ENCODE measurements around the gene NEO1.
"Not testable (repeated sequence)": the region's sequence is repeated elsewhere in the genome, so short reads cannot be mapped to it uniquely, and the experiment has no call there.

Gene NEO1

DNA sequence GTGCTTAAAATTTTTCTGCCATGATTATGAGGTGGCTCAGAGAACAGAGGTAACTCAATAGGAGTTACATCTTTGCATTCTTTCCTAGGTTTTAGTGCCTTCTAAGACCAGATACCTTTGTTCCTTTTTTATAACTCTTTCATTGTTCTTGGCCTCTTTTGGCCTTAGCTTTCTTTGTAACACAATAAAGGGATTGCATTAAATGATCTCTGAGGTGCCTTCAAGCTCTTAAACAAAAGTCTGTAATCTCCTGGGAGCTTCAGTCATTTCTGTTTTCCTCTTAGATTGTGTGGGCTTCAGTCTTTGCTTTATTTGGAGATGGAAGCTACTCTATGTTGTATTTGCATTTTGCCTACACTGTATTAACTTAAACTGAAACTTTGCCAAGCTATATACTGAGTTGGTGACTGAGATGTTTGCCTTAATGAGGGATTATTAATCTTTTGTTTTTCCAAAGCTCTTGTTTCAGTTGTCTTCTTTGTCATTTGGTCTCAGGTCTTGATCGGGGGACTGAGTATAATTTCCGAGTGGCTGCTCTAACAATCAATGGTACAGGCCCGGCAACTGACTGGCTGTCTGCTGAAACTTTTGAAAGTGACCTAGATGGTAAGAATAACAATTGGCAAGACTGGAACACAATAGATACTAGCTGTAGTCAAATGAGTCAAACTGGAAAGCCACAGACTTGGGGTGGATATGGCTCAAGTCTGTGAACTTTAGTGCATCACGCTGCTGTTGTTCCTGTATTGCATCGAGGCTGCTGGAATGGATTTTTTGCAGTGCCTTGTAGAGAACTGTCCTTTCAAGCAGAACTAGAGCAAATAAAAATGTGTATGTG lies 206.2 kb downstream of the NEO1 start:
- DNase-seq (ENCODE audit: low read depth, low spot score), result no peak

DNA sequence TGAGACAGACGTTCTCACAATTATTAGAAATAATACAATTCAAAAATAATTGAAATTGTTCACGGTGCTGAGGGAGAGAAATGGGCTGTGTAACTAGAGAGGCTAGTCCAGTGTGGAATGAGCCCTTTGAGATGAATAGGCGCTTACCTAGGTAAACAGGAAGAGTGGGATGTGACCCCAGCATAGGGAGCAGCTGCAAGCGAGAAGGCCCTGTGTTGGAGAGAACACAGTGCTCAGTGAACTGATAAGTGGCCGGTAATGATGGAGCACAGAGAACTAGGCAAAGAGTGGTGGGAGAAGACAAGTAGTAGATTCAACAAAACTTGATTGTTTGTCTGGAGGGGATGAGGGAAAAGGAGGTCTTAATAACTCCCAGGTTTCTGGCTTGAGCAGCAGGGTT lies 212.6 kb downstream of the NEO1 start:
- no peak for DNase-seq (ENCODE audit: low read depth, low spot score)

- peak; percentile 57 for DNase-seq (ENCODE audit: low read depth, low spot score)
These were observed 213.4 kb downstream of the NEO1 start for GRCh38 chr15:73265536-73266153.

DNA sequence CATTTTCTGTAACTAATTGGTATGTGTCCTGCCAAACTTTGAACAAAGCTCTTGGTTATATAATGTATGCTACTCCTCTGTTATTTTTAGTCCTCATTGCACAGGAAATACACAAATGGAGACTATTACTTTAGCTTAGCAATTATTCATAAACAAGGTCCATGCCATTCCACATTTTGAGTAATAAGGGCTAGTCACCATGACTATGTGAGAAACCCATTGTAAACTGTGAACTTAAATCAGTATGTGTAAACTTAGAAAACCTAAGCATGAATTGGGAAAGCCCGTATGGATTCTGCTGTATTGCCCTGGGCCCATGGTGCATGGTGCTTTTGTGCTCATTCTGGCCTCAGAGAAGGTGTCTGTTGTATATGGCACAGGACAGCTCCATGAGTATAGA lies 216.2 kb downstream of the NEO1 start:
- no peak for DNase-seq (ENCODE audit: low read depth, low spot score)

- DNase-seq (ENCODE audit: low read depth, low spot score), result no peak
These were observed 218.3 kb downstream of the NEO1 start for GRCh38 chr15:73270366-73271097.

DNA sequence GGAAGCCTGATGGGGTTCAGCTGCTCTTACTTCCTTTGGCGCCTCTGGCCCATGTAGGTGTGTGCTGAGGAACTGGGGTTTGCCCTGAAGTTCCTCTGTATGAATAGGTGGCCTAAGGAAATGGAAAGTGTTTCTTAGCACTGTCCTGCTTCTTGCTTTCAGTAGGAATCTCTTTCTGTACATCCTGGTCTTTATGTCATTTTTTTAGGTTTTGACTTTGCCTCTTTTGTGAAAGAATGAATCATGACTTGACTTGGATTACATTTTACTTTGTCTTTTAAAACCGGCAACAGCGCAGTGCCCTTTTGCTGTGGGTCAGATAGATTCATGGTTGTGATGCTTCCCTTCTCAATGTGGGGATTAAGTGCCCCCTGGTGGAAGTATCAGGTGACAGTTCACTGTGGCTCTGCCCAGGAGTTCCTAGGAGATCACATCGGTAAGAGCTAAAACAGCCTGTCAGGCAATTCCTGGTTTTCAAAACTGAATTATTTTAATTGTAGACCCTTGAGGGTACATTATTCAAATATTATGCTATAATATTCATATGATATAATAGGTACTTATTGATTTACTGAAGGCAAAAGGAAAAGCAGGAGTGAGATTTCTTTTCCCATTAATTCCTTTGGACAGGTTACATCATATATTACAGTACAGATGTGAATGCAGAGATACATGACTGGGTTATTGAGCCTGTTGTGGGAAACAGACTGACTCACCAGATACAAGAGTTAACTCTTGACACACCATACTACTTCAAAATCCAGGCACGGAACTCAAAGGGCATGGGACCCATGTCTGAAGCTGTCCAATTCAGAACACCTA lies 221.1 kb downstream of the NEO1 start:
- peak; percentile 76 for DNase-seq (ENCODE audit: low read depth, low spot score)

GRCh38 chr15:73275862-73276261 lies 223.6 kb downstream of the NEO1 start:
- no peak for DNase-seq (ENCODE audit: low read depth, low spot score)

DNA sequence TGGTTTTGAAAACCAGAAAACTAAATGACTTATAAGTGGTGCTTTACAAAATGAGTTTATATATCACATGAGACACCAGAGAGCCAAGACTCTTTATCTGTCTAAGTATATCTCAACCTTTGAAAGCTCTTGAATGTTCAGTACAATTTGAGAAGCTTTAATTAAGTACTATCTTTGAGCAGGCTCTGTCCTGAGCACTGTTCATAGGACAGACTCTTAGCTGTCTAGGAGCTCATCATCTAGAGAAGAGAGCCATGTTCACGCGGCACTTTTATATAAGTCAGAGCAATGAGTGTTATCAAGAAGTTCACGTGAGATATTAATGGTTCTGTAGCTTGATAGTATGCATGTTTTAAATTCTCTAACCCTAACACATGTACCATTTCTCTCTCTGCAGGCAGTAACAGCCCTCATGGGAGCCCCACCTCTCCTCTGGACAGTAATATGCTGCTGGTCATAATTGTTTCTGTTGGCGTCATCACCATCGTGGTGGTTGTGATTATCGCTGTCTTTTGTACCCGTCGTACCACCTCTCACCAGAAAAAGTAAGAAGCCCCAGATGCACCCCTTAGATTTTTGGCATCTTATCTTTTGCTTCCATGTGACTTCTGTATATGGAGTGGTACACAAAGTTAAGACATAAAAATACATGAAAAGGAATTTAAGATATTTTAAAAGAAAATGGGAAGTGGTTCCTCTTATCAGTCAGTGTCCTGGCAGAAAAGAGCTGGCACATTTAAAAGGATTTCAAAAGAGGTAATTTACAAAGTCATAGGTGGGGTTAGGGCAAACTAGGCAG lies 230.5 kb downstream of the NEO1 start:
- DNase-seq (ENCODE audit: low read depth, low spot score), result no peak

GRCh38 chr15:73283366-73283962 lies 231.2 kb downstream of the NEO1 start:
- peak; percentile 59 for DNase-seq (ENCODE audit: low read depth, low spot score)

- DNase-seq (ENCODE audit: low read depth, low spot score), result peak; percentile 39
These were observed 231.9 kb downstream of the NEO1 start for GRCh38 chr15:73284090-73284716.

DNA sequence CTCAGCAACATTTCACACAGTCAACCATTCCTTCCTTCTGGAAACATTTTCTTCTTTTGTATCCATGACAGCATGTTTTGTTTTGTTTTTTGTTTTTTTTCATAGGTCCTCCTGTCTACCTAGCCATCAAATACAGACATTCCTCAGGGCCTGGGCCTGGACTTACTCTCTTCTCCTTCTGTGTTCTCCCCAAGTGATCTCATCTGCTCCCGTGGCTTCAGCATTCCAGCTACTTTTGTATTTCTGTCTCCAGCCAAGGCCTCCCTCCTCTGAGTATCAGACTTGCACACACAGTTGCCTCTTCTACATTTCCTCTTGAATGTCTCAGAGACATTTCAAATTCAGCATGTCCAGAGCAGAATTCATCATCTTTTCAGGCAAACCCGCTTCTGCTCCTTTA lies 234.0 kb downstream of the NEO1 start:
- peak; percentile 72 for DNase-seq (ENCODE audit: low read depth, low spot score)

DNA sequence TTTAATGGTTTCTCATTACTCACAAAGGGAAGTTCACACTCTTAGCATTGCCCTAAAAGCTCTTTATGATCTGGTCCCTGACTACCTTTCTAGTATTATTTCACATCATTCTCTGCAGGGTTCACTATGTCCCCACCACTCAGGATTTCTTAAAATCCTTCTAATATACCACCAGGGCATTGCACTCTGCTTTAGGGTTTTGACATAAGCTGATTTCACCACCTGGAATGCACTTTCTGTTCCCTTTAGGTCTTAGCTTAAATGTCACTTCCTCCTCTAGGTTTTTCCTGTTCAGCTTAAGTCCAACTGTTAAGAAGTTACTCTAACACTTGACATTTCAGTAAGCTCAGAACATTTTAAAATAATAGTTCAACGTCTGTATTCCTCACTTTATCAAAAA lies 234.8 kb downstream of the NEO1 start:
- no peak for DNase-seq (ENCODE audit: low read depth, low spot score)

GRCh38 chr15:73291441-73291840 lies 239.2 kb downstream of the NEO1 start:
- no peak for DNase-seq (ENCODE audit: low read depth, low spot score)

DNA sequence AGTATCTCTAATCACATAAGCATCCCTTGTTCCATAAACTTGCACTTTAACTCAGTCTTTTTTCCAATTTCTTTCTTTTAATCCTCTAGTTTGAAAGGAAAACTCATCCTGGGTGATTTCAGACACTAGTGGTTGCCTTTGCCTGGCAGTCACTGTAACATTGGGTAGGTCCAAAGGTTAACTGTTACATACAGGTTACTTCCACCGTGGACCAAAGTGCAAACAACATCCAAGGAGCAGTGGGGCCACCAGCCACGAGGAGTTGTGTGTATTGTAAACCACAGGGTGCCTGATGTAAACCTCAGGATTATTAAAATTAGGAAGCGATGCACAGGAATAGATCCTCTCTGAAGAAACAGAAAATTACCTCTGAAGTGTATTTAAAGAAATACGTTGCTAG lies 241.5 kb downstream of the NEO1 start:
- no peak for DNase-seq (ENCODE audit: low read depth, low spot score)

DNA sequence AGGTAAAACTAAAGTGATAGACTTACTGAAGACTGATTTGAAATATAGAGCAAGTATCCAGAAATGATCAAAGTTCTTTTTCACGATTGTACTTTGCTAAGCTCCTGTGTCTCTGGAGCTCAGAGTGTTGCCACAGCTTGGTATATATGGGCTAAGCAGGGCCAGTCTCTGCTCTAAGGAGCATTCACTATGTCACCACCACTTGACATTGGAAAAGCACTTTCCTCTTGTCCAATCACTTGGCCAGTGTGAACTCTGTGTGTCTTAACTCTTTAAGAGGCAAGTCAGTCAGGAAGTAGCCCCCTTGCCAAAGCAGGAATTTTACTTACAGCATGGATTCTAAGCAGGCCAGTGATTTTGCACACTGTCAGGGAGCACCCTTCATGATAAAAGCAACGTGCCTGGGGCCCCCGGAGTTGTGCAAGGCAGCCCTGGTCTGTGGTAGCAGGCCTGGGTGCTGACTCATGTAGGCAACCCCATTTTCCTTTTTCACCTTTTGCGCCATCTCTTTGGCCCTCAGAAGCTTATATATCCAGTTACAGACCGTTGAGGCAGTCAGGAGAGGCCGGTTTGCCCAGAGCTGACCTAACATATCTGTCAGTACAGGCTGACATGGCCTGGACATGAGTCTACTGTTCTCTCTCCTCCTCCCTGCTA lies 243.5 kb downstream of the NEO1 start:
- no peak for DNase-seq (ENCODE audit: low read depth, low spot score)

GRCh38 chr15:73296609-73297353 lies 244.5 kb downstream of the NEO1 start:
- DNase-seq (ENCODE audit: low read depth, low spot score), result no peak

- no peak for DNase-seq (ENCODE audit: low read depth, low spot score)
These were observed 246.4 kb downstream of the NEO1 start for GRCh38 chr15:73298522-73299245.

DNA sequence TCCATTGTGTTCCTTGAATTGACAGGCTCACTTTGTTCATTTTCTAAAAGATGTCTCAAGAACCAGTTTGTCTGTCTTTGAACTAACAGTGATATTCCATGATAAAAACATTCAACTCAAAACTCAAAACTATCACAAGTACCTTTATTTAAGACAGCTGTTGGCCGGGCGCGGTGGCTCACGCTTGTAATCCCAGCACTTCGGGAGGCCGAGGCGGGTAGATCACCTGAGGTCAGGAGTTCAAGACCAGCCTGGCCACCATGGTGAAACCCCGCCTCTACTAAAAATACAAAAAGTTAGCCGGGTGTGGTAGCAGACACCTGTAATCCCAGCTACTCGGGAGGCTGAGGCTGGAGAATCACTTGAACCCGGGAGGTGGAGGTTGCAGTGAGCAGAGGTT lies 248.0 kb downstream of the NEO1 start:
- DNase-seq (ENCODE audit: low read depth, low spot score), result not testable (repeated sequence)
